ENCODE measurements around the gene GLOD4.
A peak's percentile ranks its signal among the peaks of the same experiment; 100 is the strongest.
"Not testable (repeated sequence)": the region's sequence is repeated elsewhere in the genome, so short reads cannot be mapped to it uniquely, and the experiment has no call there.

The GLOD4 gene

DNA sequence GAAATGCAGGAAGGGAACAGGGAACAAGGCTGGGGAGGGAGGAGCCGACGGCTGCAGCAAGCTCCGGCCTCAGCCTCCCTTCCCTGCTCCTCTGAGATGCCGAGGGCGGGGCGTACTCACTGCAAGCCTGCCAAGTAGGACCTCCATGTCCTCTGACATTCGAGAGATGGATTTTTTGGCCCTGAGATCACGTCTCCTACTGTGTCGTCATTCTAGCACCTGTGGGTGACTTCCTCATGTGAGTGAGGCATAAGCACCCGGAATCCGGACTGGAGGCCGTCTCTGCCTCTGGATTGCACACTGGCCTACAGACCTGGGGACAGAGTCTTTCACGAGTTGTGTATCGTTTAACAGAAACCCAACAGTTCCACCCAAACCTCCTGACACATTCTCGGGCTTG is 14.5 kb upstream of the GLOD4 start:
- Mint-ChIP-seq H3K9me3 (no peaks in the 10 kb centered on the region), H3K27me3 (ENCODE audit: low read depth) (no peaks in the 10 kb centered on the region), H3K27ac (no peak overlapping the region), H3K36me3 (ENCODE audit: low read depth) (peaks cover 6% of the 10 kb centered on the region), H3K4me3 (no peak overlapping the region), H3K4me1 (ENCODE audit: low read depth) (peaks cover 2% of the 10 kb centered on the region)
- DNase-seq (ENCODE audit: low spot score): no peak

DNA sequence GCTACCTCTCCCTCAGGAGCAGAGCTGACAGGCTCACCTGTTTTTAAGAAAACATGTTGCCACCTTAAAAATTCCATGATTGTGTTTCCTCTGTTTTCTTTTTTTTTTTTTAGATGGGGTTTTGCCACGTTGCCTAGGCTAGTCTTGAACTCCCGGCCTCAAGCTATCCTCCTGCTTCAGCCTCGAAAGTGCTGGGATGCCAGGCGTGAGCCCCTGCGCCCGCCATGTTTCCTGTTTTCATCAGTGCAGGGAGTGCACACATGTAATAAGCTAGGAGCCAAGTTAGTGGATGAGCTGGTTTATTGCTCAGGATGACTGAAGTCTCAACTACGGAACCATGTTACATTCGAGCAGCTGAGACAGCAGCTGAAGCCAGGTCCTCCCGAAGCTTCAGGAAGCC is 13.6 kb upstream of the GLOD4 start:
- no peak overlapping the region for H3K27ac Mint-ChIP-seq

DNA sequence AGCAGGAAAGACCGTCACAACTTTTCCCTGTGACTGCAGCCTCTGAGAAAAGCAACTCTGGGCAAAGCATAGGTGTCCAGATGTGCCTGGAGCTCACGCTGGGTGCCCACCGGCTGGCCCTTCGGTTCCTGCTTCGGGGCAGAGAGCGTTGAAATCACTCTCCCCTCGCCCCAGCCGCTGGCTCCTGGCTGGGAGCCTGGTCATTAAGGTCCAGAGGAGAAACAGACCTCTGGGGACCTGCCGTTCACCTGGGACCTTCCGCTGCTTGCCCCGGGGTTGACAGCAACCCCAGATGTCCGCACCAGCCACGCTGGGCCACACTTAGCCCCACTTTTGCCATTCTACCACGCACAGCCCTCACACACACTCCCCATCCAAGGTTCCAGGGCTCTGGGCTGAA is 13.2 kb upstream of the GLOD4 start:
- Mint-ChIP-seq H3K4me1 (ENCODE audit: low read depth) (peaks cover 2% of the 10 kb centered on the region), H3K36me3 (ENCODE audit: low read depth) (peaks cover 13% of the 10 kb centered on the region), H3K4me3 (no peak overlapping the region), H3K27me3 (ENCODE audit: low read depth) (no peaks in the 10 kb centered on the region), H3K27ac (no peak overlapping the region), H3K9me3 (no peaks in the 10 kb centered on the region)
- DNase-seq (ENCODE audit: low spot score): no peak

More for the DNA sequence above, 13.6 kb upstream of the GLOD4 start:
- Mint-ChIP-seq H3K4me1 (ENCODE audit: low read depth) (peaks cover 2% of the 10 kb centered on the region), H3K9me3 (no peaks in the 10 kb centered on the region), H3K36me3 (ENCODE audit: low read depth) (peaks cover 13% of the 10 kb centered on the region), H3K4me3 (no peak overlapping the region), H3K27me3 (ENCODE audit: low read depth) (no peaks in the 10 kb centered on the region)
- DNase-seq (ENCODE audit: low spot score): no peak

DNA sequence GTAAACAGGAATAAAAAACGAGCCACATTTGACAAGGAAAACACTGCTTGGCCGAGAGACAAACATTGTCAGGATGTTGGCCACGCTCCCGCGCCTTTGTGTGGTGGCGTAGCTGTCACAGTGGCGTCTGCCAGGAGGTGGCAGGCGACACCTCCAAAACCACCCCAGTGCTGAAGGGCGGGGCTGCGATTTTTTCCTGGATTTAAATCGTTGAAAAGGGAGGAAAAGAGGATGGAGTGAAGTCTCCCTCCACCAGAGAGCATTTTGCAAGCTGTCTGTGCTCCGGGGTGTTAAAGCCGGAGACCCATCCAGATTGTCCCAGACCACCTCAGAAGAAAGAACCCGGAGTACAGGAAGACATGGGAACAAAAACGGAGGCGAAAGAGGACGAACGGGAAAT is 12.8 kb upstream of the GLOD4 start:
- H3K4me3 Mint-ChIP-seq: no peak overlapping the region
- peaks cover 15% of the 10 kb centered on the region for H3K36me3 Mint-ChIP-seq (ENCODE audit: low read depth)
- DNase-seq (ENCODE audit: low spot score): peak; percentile 22
- H3K4me1 Mint-ChIP-seq (ENCODE audit: low read depth): peaks cover 2% of the 10 kb centered on the region
- no peak overlapping the region for H3K27ac Mint-ChIP-seq
- H3K9me3 Mint-ChIP-seq: no peaks in the 10 kb centered on the region
- H3K27me3 Mint-ChIP-seq (ENCODE audit: low read depth): no peaks in the 10 kb centered on the region

DNA sequence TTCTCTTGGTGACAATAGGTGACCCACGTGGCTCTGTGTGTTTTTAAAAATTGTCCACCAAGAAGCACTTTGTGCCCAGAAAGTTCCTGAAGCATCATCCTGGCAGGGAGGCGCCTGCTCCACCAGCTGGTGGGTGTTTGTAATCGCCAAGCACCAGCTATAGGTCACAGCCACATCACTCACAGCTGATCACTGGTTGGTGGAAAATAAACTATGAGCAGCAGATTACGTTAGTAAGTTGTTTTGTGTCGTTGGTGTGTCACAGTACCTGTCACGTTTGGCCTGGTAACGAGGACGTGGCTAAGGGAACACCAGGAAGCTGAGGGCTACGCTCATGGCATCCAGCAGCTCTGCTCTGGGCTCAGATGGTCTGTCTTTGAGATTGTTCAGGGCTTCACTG is 10.2 kb upstream of the GLOD4 start:
- Mint-ChIP-seq H3K27ac (no peak overlapping the region), H3K9me3 (no peaks in the 10 kb centered on the region), H3K36me3 (ENCODE audit: low read depth) (peaks cover 25% of the 10 kb centered on the region)

DNA sequence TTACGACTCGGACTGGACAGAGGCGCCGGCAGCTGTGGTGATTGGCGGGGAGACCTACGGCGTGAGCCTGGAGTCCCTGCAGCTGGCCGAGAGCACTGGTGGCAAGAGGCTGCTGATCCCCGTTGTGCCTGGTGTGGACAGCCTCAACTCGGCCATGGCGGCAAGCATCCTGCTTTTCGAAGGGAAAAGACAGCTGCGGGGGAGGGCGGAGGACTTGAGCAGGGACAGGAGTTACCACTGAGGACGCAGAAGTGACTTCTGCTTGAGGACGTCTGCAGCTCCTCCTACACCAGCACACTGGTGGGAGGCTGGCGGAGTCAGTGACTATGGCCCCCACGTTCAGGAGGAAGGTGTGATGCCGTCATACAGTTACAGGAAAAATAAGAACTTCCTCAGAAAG is 9.7 kb upstream of the GLOD4 start:
- no peak for DNase-seq (ENCODE audit: low spot score)
- no peak overlapping the region for H3K4me3 Mint-ChIP-seq
- peaks cover 28% of the 10 kb centered on the region for H3K36me3 Mint-ChIP-seq (ENCODE audit: low read depth)
- H3K9me3 Mint-ChIP-seq: no peaks in the 10 kb centered on the region
- peaks cover 2% of the 10 kb centered on the region for H3K4me1 Mint-ChIP-seq (ENCODE audit: low read depth)
- no peak overlapping the region for H3K27ac Mint-ChIP-seq
- no peaks in the 10 kb centered on the region for H3K27me3 Mint-ChIP-seq (ENCODE audit: low read depth)

More for the DNA sequence above, 10.2 kb upstream of the GLOD4 start:
- H3K4me3 Mint-ChIP-seq: no peak overlapping the region
- H3K4me1 Mint-ChIP-seq (ENCODE audit: low read depth): peaks cover 2% of the 10 kb centered on the region
- H3K27me3 Mint-ChIP-seq (ENCODE audit: low read depth): no peaks in the 10 kb centered on the region
- no peak for DNase-seq (ENCODE audit: low spot score)

DNA sequence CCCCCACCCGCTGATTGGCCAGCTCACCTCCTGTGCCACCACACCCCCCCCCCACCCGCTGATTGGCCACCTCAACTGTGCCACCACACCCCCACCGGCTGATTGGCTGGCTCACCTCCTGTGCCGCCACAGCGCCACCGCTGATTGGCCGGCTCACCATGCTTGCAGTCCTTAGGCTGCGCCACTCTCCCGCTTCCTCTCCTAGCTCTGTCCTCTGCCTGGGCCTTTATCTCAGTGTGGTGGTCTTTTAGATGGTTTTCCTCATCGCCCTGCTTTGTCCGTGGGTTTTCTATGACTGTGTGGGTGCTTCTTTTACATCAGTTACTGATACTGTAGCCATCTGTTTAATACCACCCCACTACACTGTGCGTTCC is 8.8 kb upstream of the GLOD4 start:
- not testable (repeated sequence) for H3K4me1 Mint-ChIP-seq (ENCODE audit: low read depth); H3K4me3 Mint-ChIP-seq; H3K9me3 Mint-ChIP-seq; DNase-seq (ENCODE audit: low spot score); H3K27me3 Mint-ChIP-seq (ENCODE audit: low read depth); H3K27ac Mint-ChIP-seq
- peaks cover 29% of the 10 kb centered on the region for H3K36me3 Mint-ChIP-seq (ENCODE audit: low read depth)

DNA sequence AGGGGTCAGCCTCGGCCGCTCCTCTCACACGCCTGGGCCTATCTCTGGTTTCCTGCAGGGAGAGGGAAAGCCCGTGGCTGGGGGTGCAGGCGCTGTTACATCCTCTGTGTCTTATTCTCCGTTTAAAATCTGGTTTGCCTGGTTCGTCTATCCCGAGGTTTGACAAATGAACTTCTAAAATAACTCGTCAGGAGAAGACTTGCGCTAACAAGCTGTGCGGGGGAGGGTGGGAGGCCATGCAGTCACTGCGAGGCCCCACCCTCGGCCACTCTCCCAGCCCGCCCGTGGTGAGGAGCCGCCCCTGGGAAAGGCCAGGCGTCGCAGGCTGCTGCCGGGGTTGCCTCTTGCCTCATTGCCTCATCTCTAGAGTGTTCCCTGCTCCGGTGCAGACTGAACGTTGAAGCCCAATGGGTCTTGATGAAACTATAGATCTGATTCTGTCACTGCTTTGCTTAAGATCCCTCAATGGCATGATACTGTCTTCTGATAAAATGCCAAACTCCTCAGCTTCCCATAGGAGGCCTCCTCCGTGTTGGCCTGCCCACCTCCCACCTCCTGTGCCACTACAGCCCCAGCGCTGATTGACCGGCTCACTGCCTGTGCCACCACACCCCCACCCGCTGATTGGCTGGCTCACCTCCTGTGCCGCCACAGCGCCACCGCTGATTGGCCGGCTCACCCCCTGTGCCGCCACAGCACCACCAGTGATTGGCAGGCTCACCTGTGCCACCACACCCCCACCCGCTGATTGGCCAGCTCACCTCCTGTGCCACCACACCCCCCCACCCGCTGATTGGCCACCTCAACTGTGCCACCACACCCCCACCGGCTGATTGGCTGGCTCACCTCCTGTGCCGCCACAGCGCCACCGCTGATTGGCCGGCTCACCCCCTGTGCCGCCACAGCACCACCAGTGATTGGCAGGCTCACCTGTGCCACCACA is 8.1 kb upstream of the GLOD4 start:
- DNase-seq (ENCODE audit: low spot score); H3K27me3 Mint-ChIP-seq (ENCODE audit: low read depth); H3K4me3 Mint-ChIP-seq; H3K9me3 Mint-ChIP-seq; H3K4me1 Mint-ChIP-seq (ENCODE audit: low read depth); H3K27ac Mint-ChIP-seq: not testable (repeated sequence)
- H3K36me3 Mint-ChIP-seq (ENCODE audit: low read depth): peaks cover 29% of the 10 kb centered on the region

DNA sequence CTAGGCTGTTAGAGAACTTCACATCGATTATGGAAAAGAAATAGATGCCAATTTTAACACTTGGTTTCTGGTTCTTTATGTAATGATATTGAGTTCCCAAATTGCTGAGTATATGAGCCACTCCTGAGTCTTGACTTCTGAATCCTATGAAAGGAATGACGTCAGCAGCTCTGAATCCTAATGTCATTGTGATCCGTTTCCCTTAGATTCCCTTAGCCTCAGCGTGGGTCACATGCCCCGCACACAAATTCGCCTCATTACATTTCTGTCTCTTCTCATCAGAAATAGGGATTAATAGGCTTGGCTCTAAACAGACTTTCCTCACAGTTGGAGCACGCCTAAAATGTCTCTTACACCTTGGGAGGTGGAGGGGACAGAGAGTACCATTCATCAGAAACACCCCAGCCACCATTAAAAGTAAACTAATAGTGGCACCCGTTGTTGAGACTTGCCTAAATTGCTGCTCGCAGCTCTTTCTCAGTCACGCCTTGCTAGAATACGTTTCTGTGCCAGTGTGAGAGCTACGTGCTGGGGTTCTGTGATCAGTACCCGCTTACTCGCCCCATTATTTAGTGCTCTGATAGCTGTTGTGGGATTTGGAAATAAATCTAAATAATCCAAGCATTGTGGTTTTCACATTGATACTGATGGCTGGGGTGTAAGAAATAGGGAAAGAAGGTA is 7.2 kb upstream of the GLOD4 start:
- no peak overlapping the region for H3K4me3 Mint-ChIP-seq
- no peaks in the 10 kb centered on the region for H3K27me3 Mint-ChIP-seq (ENCODE audit: low read depth)
- peaks cover 29% of the 10 kb centered on the region for H3K36me3 Mint-ChIP-seq (ENCODE audit: low read depth)

DNA sequence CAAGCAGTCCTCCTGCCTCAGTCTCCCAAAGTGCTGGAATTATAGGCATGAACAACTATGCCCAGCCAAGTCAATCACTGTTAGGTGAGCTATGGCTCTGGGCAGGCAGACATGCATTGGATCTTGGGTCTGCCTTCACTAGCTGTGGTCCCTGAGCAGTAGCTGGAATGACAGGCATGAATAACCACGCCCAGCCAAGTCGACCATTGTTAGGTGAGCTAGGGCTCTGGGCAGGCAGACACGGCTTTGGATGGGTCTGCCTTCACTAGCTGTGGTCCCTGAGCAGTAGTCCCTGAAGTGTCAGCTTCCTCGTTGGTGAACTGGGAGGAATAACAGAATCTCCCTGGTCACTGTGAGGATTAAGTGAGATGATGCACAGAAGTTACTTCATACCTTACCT is 6.5 kb upstream of the GLOD4 start:
- Mint-ChIP-seq H3K36me3 (ENCODE audit: low read depth) (peaks cover 33% of the 10 kb centered on the region), H3K9me3 (no peaks in the 10 kb centered on the region), H3K4me1 (ENCODE audit: low read depth) (peaks cover 11% of the 10 kb centered on the region)

More for the DNA sequence above, 7.2 kb upstream of the GLOD4 start:
- Mint-ChIP-seq H3K27ac (no peak overlapping the region), H3K4me1 (ENCODE audit: low read depth) (peaks cover 6% of the 10 kb centered on the region), H3K9me3 (no peaks in the 10 kb centered on the region)
- DNase-seq (ENCODE audit: low spot score): no peak

DNA sequence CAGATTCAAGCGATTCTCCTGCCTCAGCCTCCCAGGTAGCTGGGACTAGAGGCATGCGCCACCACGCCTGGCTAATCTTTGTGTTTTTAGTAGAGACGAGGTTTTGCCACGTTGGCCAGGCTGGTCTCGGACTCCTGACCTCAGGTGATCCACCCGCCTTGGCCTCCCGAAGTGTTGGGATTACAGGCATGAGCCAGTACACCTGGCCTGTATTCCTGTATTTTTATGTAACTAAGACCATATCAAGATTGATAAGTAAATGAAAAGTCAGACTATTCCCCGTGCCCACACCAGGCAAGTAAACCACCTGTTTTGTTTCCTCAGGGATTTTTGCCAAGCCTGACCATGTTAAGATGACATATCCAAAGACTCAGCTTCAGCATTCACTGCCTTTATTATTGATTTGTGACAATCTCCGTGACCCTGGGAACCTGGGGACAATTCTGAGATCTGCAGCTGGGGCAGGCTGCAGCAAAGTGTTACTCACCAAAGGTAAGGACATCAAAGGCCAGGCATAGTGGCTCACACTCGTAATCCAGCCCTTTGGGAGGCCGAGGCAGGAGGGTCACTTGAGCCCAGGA is 5.7 kb upstream of the GLOD4 start:
- H3K36me3 Mint-ChIP-seq (ENCODE audit: low read depth): peaks cover 35% of the 10 kb centered on the region
- H3K4me3 Mint-ChIP-seq: no peak overlapping the region
- H3K9me3 Mint-ChIP-seq: no peaks in the 10 kb centered on the region
- DNase-seq (ENCODE audit: low spot score): no peak
- peaks cover 14% of the 10 kb centered on the region for H3K4me1 Mint-ChIP-seq (ENCODE audit: low read depth)
- H3K27me3 Mint-ChIP-seq (ENCODE audit: low read depth): no peaks in the 10 kb centered on the region
- no peak overlapping the region for H3K27ac Mint-ChIP-seq

More for the DNA sequence above, 6.5 kb upstream of the GLOD4 start:
- Mint-ChIP-seq H3K27me3 (ENCODE audit: low read depth) (no peaks in the 10 kb centered on the region), H3K27ac (no peak overlapping the region), H3K4me3 (no peak overlapping the region)
- DNase-seq (ENCODE audit: low spot score): no peak

DNA sequence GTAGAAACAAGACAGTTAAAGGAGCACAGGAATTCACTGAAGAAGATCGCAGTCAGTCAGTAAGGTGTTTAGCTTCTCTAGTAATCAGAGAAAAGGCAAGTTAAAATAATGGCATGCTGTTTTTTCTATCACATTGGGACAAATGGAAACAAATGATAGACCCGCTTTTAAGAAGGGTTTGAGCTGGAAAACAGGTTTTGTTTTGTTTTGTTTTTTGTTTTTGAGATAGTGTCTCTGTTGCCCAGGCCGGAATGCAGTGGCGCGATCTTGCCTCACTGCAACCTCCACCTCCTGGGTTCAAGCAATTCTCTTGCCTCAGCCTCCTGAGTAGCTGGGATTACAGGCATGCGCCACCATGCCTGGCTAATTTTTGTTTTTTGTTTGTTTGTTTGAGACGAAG is 3.8 kb upstream of the GLOD4 start:
- DNase-seq (ENCODE audit: low spot score); H3K27ac Mint-ChIP-seq; H3K27me3 Mint-ChIP-seq (ENCODE audit: low read depth); H3K9me3 Mint-ChIP-seq; H3K4me3 Mint-ChIP-seq: not testable (repeated sequence)
- H3K36me3 Mint-ChIP-seq (ENCODE audit: low read depth): peaks cover 26% of the 10 kb centered on the region
- H3K4me1 Mint-ChIP-seq (ENCODE audit: low read depth): peaks cover 22% of the 10 kb centered on the region

DNA sequence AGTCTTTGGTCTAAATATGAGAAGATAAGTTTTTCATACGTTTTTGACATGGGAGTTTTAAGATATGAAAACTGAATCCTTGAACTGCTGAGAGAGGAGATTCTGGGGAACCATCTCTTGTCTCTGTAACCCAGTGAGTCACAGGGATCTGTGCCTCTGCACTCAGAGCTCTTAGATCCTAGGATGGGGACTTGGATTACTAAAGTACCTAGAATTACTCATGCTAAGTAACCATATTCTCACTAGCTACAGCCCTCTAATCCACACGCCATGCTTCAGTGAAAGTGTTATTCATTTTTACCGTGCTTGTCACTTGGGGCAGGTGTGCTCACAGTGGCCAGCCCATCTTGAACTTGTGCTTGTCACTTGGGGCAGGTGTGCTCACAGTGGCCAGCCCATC is 2.1 kb upstream of the GLOD4 start:
- no peak for DNase-seq (ENCODE audit: low spot score)
- Mint-ChIP-seq H3K27ac (peak overlapping the region; percentile 27), H3K9me3 (no peaks in the 10 kb centered on the region), H3K36me3 (ENCODE audit: low read depth) (peaks cover 23% of the 10 kb centered on the region), H3K27me3 (ENCODE audit: low read depth) (peaks cover 2% of the 10 kb centered on the region), H3K4me1 (ENCODE audit: low read depth) (peaks cover 25% of the 10 kb centered on the region), H3K4me3 (peak overlapping the region; percentile 49)

DNA sequence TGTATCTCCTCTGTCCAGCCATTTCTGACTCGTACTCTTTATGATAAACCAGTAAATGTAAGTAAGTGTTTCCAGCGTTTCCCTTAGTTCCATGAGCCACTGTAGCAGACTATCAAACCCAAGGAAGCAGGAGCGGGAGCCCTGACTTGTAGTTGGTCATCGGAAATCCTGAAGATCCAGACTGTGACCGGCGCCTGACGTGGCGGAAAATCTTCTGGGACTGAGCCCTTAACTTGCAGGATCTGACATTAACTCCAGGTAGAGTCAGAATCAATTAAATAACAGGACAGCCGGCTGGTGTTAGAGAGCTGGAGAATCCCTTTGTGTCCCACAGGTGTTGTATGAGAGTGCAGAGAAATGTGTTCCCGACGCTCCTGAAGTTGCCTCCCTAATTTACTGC is 4.0 kb downstream of the GLOD4 start:
- peaks cover 2% of the 10 kb centered on the region for H3K27me3 Mint-ChIP-seq (ENCODE audit: low read depth)
- no peak for DNase-seq (ENCODE audit: low spot score)
- no peaks in the 10 kb centered on the region for H3K9me3 Mint-ChIP-seq
- H3K36me3 Mint-ChIP-seq (ENCODE audit: low read depth): peaks cover 48% of the 10 kb centered on the region
- H3K4me1 Mint-ChIP-seq (ENCODE audit: low read depth): peaks cover 23% of the 10 kb centered on the region
- no peak overlapping the region for H3K27ac Mint-ChIP-seq
- no peak overlapping the region for H3K4me3 Mint-ChIP-seq

Data from T-helper 2 cell treated with Interferon-gamma antibody and Interleukin-4, amounts not matched to agents 5 μg/mL and 100 μg/mL, for 36 hours (primary cell).